ENCODE results near the gene ACOT6.
"Not testable (repeated sequence)": the region's sequence is repeated elsewhere in the genome, so short reads cannot be mapped to it uniquely, and the experiment has no call there.

The ACOT6 gene

GRCh38 chr14:73651005-73651404 lies 38.7 kb downstream of the ACOT6 start:
- DNase-seq (ENCODE audit: low spot score), result no peak

- no peak for DNase-seq (ENCODE audit: low spot score)
Measured at GRCh38 chr14:73655851-73656250, 43.5 kb downstream of the ACOT6 start.

GRCh38 chr14:73659202-73659601 lies 46.9 kb downstream of the ACOT6 start:
- DNase-seq (ENCODE audit: low spot score), result not testable (repeated sequence)

GRCh38 chr14:73660511-73660910 lies 48.2 kb downstream of the ACOT6 start:
- DNase-seq (ENCODE audit: low spot score), result no peak

- DNase-seq (ENCODE audit: low spot score), result no peak
Measured at GRCh38 chr14:73661872-73662271, 49.6 kb downstream of the ACOT6 start.

- DNase-seq (ENCODE audit: low spot score), result peak; percentile 79
Measured at GRCh38 chr14:73662487-73662943, 50.2 kb downstream of the ACOT6 start.

- no peak for DNase-seq (ENCODE audit: low spot score)
Measured at GRCh38 chr14:73663548-73664212, 51.4 kb downstream of the ACOT6 start.

- no peak for DNase-seq (ENCODE audit: low spot score)
Measured at GRCh38 chr14:73665130-73665529, 52.8 kb downstream of the ACOT6 start.

- DNase-seq (ENCODE audit: low spot score), result no peak
Measured at GRCh38 chr14:73666583-73666982, 54.3 kb downstream of the ACOT6 start.

GRCh38 chr14:73667854-73668253 lies 55.5 kb downstream of the ACOT6 start:
- no peak for DNase-seq (ENCODE audit: low spot score)

Measured in AG08395 (cell line).